GM04503 (cell line): ENCODE data around the gene ATP6V0B.
A peak's percentile ranks its signal among the peaks of the same experiment; 100 is the strongest.

ENCODE experiments used
- DNase-seq: peaks from one replicate; pipeline ENCODE4 v3.0.0-alpha.2; 2012; ENCODE audit warnings: low read depth

The ATP6V0B gene

GRCh38 chr1:43974443-43975248 lies at the start of gene ATP6V0B:
TSS of gene ATP6V0B (plus strand) at chr1:43974960. CDS start at chr1:43975041, 81 bp downstream.
- peak; percentile 61 for DNase-seq

- no peak for DNase-seq
Measured at GRCh38 chr1:43925846-43926245, 48.9 kb upstream of the ATP6V0B start.

- DNase-seq = no peak
Measured at GRCh38 chr1:43930168-43930948, 44.4 kb upstream of the ATP6V0B start.

GRCh38 chr1:43930949-43931275 lies 43.8 kb upstream of the ATP6V0B start:
- no peak for DNase-seq

- no peak for DNase-seq
Measured at GRCh38 chr1:43931711-43932660, 42.8 kb upstream of the ATP6V0B start.

GRCh38 chr1:43932786-43933385 lies 41.9 kb upstream of the ATP6V0B start:
- no peak for DNase-seq

- no peak for DNase-seq
Measured at GRCh38 chr1:43933386-43934100, 41.2 kb upstream of the ATP6V0B start, which contains the start of gene ARTN. TSS of gene ARTN (plus strand) at chr1:43933801. CDS start at chr1:43935657, 1,856 bp downstream.

- DNase-seq = no peak
Measured at GRCh38 chr1:43934101-43934985, 40.4 kb upstream of the ATP6V0B start.

- DNase-seq = no peak
Measured at GRCh38 chr1:43934986-43935324, 39.8 kb upstream of the ATP6V0B start.

GRCh38 chr1:43935711-43936427 lies 38.9 kb upstream of the ATP6V0B start:
- no peak for DNase-seq

GRCh38 chr1:43936431-43937151 lies 38.2 kb upstream of the ATP6V0B start:
- DNase-seq = no peak

GRCh38 chr1:43937179-43937865 lies 37.4 kb upstream of the ATP6V0B start:
- DNase-seq = no peak

GRCh38 chr1:43938383-43938782 lies 36.4 kb upstream of the ATP6V0B start:
- DNase-seq = no peak

- no peak for DNase-seq
Measured at GRCh38 chr1:43938892-43939587, 35.7 kb upstream of the ATP6V0B start.

GRCh38 chr1:43942411-43942810 lies 32.3 kb upstream of the ATP6V0B start:
- DNase-seq = no peak

- no peak for DNase-seq
Measured at GRCh38 chr1:43944860-43945259, 29.9 kb upstream of the ATP6V0B start.

GRCh38 chr1:43945674-43946235 lies 29.0 kb upstream of the ATP6V0B start:
- no peak for DNase-seq
